Measurements from ENCODE around the gene FBXW4. TPM values are rescaled to one million over a fixed set of nuclear protein-coding genes. Genes with fewer than 3 reads are reported as not detected.
"Not testable (repeated sequence)": the region's sequence is repeated elsewhere in the genome, so short reads cannot be mapped to it uniquely, and the experiment has no call there.

FBXW4 gene
- total RNA-seq, 6 donors from 2014 or later: 75.2 to 223 (median 88.5) TPM

- no peak overlapping the region for H3K27ac ChIP-seq
- ATAC-seq (ENCODE audit: low FRiP score in 2 of 2) (no peak), DNase-seq (no peak)
- H3K27me3 ChIP-seq: no peaks in the 10 kb centered on the region
- WGBS, 2 donors: 91 to 96% methylated on average over 2 of the region's 2 CpGs
- no peaks in the 10 kb centered on the region for H3K4me1 ChIP-seq
- H3K9me3 ChIP-seq: no peaks in the 10 kb centered on the region
- peaks cover 0 to 29% (median 5%) of the 10 kb centered on the region in 4 donors for H3K36me3 ChIP-seq
- no peak overlapping the region for H3K4me3 ChIP-seq
- TF ChIP-seq CTCF (IDR thresholded peaks at IDR 0.05) (no peak), POLR2A (IDR thresholded peaks at IDR 0.05) (no peak), POLR2AphosphoS5 (IDR thresholded peaks at IDR 0.05) (no peak), EP300 (IDR thresholded peaks at IDR 0.05) (no peak)
Measured at GRCh38 chr10:101639141-101639900, 55.6 kb downstream of the FBXW4 start.

GRCh38 chr10:101633510-101633909 lies 61.5 kb downstream of the FBXW4 start:
- 93 to 94% methylated on average over 4 of the region's 4 CpGs for WGBS, 2 donors
- H3K4me1 ChIP-seq; ATAC-seq (ENCODE audit: low FRiP score in 2 of 2); DNase-seq; H3K27ac ChIP-seq; H3K27me3 ChIP-seq; H3K9me3 ChIP-seq; H3K4me3 ChIP-seq: not testable (repeated sequence)
- peaks cover 0 to 18% (median 10%) of the 10 kb centered on the region in 4 donors for H3K36me3 ChIP-seq

GRCh38 chr10:101631821-101632475 lies 63.0 kb downstream of the FBXW4 start:
- no peaks in the 10 kb centered on the region for H3K9me3 ChIP-seq
- H3K27ac ChIP-seq: no peak overlapping the region
- H3K4me3 ChIP-seq: no peak overlapping the region
- TF ChIP-seq CTCF (IDR thresholded peaks at IDR 0.05): no peak
- TF ChIP-seq POLR2A (IDR thresholded peaks at IDR 0.05): no peak
- TF ChIP-seq POLR2AphosphoS5 (IDR thresholded peaks at IDR 0.05): no peak
- TF ChIP-seq EP300 (IDR thresholded peaks at IDR 0.05): no peak
- 78 to 81% methylated on average over 8 of the region's 8 CpGs for WGBS, 2 donors
- DNase-seq (no peak), ATAC-seq (ENCODE audit: low FRiP score in 2 of 2) (no peak)
- no peaks in the 10 kb centered on the region for H3K27me3 ChIP-seq
- H3K36me3 ChIP-seq: peaks cover 0 to 14% (median 8%) of the 10 kb centered on the region in 4 donors
- H3K4me1 ChIP-seq: peaks cover 0 to 8% (median 5%) of the 10 kb centered on the region in 4 donors

- H3K27me3 ChIP-seq: no peaks in the 10 kb centered on the region
- no peak overlapping the region for H3K4me3 ChIP-seq
- TF ChIP-seq CTCF (IDR thresholded peaks at IDR 0.05) (no peak), POLR2A (IDR thresholded peaks at IDR 0.05) (no peak), EP300 (IDR thresholded peaks at IDR 0.05) (no peak), POLR2AphosphoS5 (IDR thresholded peaks at IDR 0.05) (no peak)
Measured at GRCh38 chr10:101630633-101630920, 64.4 kb downstream of the FBXW4 start.

GRCh38 chr10:101629837-101630632 lies 64.9 kb downstream of the FBXW4 start:
- DNase-seq (no peak), ATAC-seq (ENCODE audit: low FRiP score in 2 of 2) (no peak)
- Histone ChIP-seq H3K36me3 (peaks cover 0 to 17% (median 8%) of the 10 kb centered on the region in 4 donors), H3K27ac (no peak overlapping the region), H3K9me3 (no peaks in the 10 kb centered on the region), H3K4me1 (peaks cover 0 to 8% (median 5%) of the 10 kb centered on the region in 4 donors), H3K27me3 (no peaks in the 10 kb centered on the region), H3K4me3 (no peak overlapping the region)
- TF ChIP-seq EP300 (IDR thresholded peaks at IDR 0.05) (no peak), CTCF (IDR thresholded peaks at IDR 0.05) (no peak), POLR2A (IDR thresholded peaks at IDR 0.05) (no peak), POLR2AphosphoS5 (IDR thresholded peaks at IDR 0.05) (no peak)
- WGBS, 2 donors: 92 to 95% methylated on average over 13 of the region's 13 CpGs

More at GRCh38 chr10:101630633-101630920, 64.4 kb downstream of the FBXW4 start:
- no peak for DNase-seq
- no peak for ATAC-seq (ENCODE audit: low FRiP score in 2 of 2)
- Histone ChIP-seq H3K4me1 (peaks cover 0 to 8% (median 5%) of the 10 kb centered on the region in 4 donors), H3K36me3 (peaks cover 0 to 14% (median 9%) of the 10 kb centered on the region in 4 donors), H3K9me3 (no peaks in the 10 kb centered on the region), H3K27ac (no peak overlapping the region)
- 100% methylated on average over 1 of the region's 1 CpG for WGBS, 2 donors

Data from upper lobe of left lung (tissue), 6 donors.